GM18511 (cell line): ENCODE results near the gene LIMK2.

Experiments
- ATAC-seq: cut with Tn5 transposase; IDR thresholded peaks from one replicate; pipeline ENCODE4 v1.9.1; 2021; ENCODE audit warnings: mild to moderate bottlenecking, moderate library complexity; ENCODE audit not compliant: unreplicated experiment

The LIMK2 gene

DNA sequence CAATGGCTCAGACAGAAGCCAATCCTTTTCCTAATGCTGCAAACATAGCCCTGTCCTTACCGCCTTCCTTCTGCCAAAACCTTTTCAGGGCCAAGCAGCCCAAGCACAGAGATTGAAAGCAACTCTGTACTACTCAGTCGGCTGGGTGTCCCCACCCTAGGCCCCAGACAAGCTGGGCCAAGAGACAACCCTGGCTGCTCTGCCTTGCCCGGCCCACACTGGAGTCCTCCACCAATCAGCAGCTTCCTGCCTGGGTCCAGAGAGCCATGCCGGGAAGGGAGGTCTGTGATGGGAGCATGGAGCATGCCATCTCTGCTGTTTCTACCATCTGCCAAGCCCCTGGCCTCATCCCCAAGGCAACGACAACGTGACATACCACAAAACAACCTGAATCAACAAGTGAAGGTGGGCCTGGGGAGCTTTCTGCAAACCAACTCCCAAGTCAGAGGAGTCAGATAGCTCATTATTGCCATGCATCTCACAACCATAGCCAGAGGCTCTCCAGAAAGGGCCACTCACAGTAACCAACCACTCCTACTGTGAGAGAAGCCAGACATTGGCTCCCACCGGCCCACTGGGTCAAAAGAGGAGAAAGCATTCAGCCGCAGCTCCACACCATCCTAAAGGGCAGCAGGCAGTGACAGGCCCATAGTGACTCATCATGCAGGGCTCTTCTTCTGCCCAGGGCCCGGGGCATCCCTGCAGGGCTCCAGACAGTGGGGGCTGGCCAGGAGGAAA, 115.9 kb downstream of the LIMK2 start:
- ATAC-seq, result no peak

DNA sequence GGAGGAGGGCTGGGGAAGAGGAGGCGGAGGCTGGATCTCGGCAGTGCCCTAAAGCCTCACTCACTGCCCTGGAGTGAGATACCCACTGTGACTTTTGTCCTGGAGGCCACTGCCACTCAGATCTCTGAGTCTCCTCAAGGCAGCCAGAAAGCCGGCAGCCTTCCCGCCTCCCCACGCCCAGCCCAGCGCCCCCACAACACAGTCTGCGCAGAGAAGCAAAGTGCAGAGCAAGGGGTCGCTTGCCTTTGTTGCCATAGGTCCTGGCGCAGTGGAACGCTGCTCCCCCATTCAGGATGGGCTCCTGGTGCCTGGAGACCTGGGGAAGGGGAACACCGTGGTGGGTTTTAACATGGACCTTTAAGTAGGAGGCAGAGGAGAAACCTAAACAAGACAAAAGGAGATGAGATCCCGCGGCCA, 116.5 kb downstream of the LIMK2 start:
- no peak for ATAC-seq

DNA sequence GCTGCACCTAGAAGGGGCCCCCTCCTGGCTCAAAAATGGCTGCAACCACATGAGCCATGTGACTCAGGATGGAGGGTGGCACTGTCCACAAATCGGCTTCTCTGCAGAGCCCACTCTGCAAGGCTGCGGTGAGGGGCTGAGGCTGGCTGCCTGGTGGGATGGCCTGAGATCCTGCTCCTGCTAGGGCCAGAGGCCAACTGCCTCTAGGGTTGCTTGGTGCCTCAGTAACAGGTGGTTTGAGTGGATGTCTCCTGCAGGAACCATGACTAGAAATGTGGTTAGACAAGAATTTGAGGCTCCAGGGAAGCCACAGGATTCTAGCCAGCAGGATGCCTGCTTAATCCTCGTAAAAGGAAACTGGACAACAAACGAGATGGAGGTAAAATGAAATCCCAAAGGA, 116.9 kb downstream of the LIMK2 start:
- no peak for ATAC-seq
